Subcutaneous adipose tissue (tissue), 4 donors: ENCODE results near the gene SDHA. TPM values are rescaled to one million over a fixed set of nuclear protein-coding genes. Genes with fewer than 3 reads are reported as not detected.
"Not testable (repeated sequence)": the region's sequence is repeated elsewhere in the genome, so short reads cannot be mapped to it uniquely, and the experiment has no call there.

Experiments
- CTCF ChIP-seq: fragments of 450-650 bp; IDR thresholded peaks from one replicate; pipeline ENCODE4 v1.5.1; 2016; ENCODE audit warnings: low read depth, mild to moderate bottlenecking, control low read depth, antibody characterized with exemption, moderate library complexity
- total RNA-seq, 4 donors: library from RNA; depleted of rRNA; stranded (reverse); fragments of >200 nt; gene quantifications; one replicate each; pipeline ENCODE4 v1.1.0, GENCODE V29; 2016

Gene SDHA
- 100 to 1,000 TPM in 1 of 4 donors, 10 to 100 TPM in 3; 71.4 to 104 (median 72.1) TPM for total RNA-seq

GRCh38 chr5:217494-218456, at the start of gene SDHA, which contains the start of gene CCDC127:
Gene SDHA, plus strand, starts transcription at chr5:218320. Its CDS starts 36 bp downstream, at chr5:218356.
Gene CCDC127, minus strand, starts transcription at chr5:218153. Its CDS starts 1,304 bp downstream, at chr5:216849.
- not testable (repeated sequence) for TF ChIP-seq CTCF

DNA sequence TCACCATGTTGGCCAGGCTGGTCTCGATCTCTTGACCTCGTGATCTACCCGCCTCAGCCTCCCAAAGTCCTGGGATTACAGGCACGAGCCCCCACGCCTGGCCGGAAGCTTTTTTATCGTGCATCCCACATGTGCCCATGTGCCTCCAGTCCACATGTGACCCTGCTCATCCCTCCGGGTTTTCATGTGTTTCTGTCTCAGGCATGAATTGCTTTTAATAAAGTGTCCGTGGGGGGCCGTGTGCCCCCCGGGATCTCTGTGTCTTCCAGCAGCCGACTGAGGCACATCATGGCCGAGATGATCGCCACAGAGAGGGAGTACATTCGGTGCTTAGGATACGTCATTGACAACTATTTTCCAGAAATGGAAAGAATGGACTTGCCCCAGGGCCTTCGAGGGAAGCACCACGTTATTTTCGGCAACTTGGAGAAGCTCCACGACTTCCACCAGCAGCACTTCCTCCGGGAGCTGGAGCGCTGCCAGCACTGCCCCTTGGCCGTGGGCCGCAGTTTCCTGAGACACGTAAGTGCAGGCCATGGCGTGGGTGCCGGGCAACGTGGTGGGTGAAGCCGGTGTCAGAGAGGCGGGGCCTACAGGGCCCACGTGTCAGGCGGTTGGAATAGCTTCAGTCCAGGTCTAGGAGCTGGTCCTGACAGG, 48.9 kb upstream of the SDHA start:
- TF ChIP-seq CTCF, result no peak

DNA sequence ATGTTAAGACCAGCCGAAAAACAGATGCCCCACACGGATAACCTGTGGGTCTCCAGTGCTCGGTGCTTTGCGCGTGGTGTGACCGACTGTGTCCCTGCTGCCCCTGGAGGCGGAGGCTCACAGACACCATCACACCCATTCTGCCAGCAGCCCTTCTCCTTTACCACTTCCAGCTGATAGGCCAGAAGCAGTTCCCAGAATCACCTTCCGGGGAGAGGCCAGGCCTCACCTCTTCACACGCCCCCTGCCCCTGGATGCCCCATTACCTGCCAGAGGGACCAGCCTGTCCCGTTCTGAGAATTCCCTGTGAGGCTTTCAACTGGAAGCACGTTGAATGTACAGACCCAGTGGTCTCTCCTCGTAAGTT, 48.4 kb upstream of the SDHA start:
- TF ChIP-seq CTCF, result no peak

DNA sequence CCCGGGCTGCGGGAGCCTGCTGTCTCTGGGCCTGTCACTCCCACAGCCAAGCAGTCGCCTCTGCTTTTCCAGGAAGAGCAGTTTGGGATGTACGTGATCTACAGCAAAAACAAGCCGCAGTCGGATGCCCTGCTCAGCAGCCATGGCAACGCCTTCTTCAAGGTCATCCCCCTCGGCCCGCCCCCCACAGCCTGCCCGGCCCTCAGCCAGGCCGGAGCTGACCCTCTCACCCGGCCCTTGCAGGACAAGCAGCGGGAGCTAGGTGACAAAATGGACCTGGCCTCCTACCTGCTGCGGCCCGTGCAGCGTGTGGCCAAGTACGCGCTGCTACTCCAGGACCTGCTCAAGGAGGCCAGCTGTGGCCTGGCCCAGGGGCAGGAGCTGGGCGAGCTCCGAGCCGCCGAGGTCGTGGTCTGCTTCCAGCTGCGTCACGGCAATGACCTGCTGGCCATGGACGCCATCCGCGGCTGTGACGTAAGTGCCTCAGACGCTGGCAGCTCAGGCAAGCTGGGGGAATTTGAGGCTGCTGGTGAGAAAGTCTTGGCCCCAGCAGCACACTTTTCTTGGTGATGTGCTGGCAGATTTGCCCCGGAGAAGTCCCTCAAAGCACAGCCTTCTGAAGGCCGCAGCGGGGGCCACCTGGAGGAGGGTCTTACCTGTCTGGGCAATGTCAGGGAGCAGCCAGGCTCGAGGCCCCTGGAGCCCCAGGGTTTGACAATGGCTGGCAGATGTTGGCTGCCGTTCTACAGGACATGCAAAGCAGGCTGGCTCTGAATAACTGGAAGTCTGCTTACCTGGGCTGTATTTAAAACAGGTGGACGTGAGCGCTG, 46.9 kb upstream of the SDHA start:
- no peak for TF ChIP-seq CTCF

GRCh38 chr5:171801-172331, 46.3 kb upstream of the SDHA start:
- TF ChIP-seq CTCF, result no peak

DNA sequence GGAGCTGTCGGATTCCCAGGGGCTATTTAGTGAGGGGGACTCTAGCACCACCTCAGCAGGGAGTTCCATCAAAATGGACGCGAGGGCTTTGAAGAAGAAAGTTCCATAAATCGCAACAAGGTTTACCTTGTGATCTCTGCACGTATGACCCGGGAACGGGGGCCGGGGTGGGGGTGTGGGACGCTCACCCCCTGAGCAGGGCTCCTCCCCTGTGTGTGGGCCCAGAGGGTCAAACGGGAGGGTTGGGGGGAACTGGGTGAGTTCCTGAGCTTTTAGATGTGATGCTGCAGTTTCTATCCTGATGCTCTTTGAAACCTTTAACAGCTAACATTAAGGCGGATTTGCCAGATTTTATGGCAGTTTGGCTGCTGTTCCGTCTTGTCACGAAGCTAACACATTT, 45.7 kb upstream of the SDHA start:
- no peak for TF ChIP-seq CTCF
